Cardiac fibroblast (primary cell): ENCODE results near the gene USP43.

Source experiments
- DNase-seq, 2 donors: peaks; one replicate each; pipeline versions ENCODE4 v3.0.0 to v3.0.0-alpha.2; 2010; ENCODE audit warnings: low read depth in 2 of 2
- H3K4me3 ChIP-seq, 2 donors: replicated peaks in 1 of 2; 1 replicate in 1 of 2; 2 replicates in 1 of 2; pipeline ENCODE4 v1.5.1; 2011; ENCODE audit warnings: low read depth in 2 of 2, low read length in 2 of 2, mild to moderate bottlenecking in 2 of 2, moderate library complexity in 1 of 2
- CTCF ChIP-seq: IDR thresholded peaks from one replicate; pipeline ENCODE4 v1.5.1; 2011; ENCODE audit warnings: low read depth, mild to moderate bottlenecking, low read length, inconsistent platforms

USP43 gene

GRCh38 chr17:9760266-9760665 lies 114.9 kb downstream of the USP43 start:
- H3K4me3 ChIP-seq: no peak overlapping the region
- TF ChIP-seq CTCF: no peak
- no peak for DNase-seq

GRCh38 chr17:9763643-9764042 lies 118.3 kb downstream of the USP43 start:
- no peak overlapping the region for H3K4me3 ChIP-seq
- DNase-seq: no peak
- TF ChIP-seq CTCF: no peak

GRCh38 chr17:9765322-9765721 lies 120.0 kb downstream of the USP43 start:
- H3K4me3 ChIP-seq: no peak overlapping the region
- DNase-seq: no peak
- no peak for TF ChIP-seq CTCF

GRCh38 chr17:9766970-9767369 lies 121.7 kb downstream of the USP43 start:
- no peak overlapping the region for H3K4me3 ChIP-seq
- no peak for DNase-seq
- no peak for TF ChIP-seq CTCF

GRCh38 chr17:9767432-9767991 lies 122.2 kb downstream of the USP43 start:
- no peak for TF ChIP-seq CTCF
- H3K4me3 ChIP-seq: no peak overlapping the region
- no peak for DNase-seq

- H3K4me3 ChIP-seq: no peak overlapping the region
- no peak for TF ChIP-seq CTCF
- DNase-seq: peak; percentile 45 to 52
These were observed 123.1 kb downstream of the USP43 start for GRCh38 chr17:9768381-9768934.
